ENCODE results near the gene FOXS1.

GRCh38 chr20:31806564-31807355, 38.6 kb downstream of the FOXS1 start:
- no peak for TF ChIP-seq POLR2AphosphoS5 (IDR thresholded peaks at IDR 0.05; ENCODE audit: low read depth, low read length)
- no peak for TF ChIP-seq CTCF (IDR thresholded peaks at IDR 0.05)
